K562 (cell line): ENCODE results near the gene PPP1R36. TPM values are rescaled to one million over a fixed set of nuclear protein-coding genes. Genes with fewer than 3 reads are reported as not detected.
A peak's percentile ranks its signal among the peaks of the same experiment; 100 is the strongest.

Experiments used
- BHLHE40 ChIP-seq: IDR thresholded peaks from 2 replicates; pipeline ENCODE4 v1.6.1; 2011; ENCODE audit warnings: low read length, improper control_type of control experiment
- EHMT2 ChIP-seq: fragments of 450-650 bp; IDR thresholded peaks from 2 replicates; pipeline ENCODE4 v1.6.1; 2018; ENCODE audit warnings: antibody characterized with exemption
- ELF1 ChIP-seq: fragments of 200-800 bp; sonication (Bioruptor generic); IDR thresholded peaks from 2 replicates; pipeline ENCODE4 v1.6.1; 2016; ENCODE audit warnings: missing genetic modification characterization, missing compliant biosample characterization
- EP400 ChIP-seq: fragments of 450-650 bp; IDR thresholded peaks from 2 replicates; pipeline ENCODE4 v1.6.1; 2017; ENCODE audit warnings: antibody characterized with exemption, mild to moderate bottlenecking, moderate library complexity
- POLR2G ChIP-seq: fragments of 200-400 bp; formaldehyde crosslinking; IDR thresholded peaks from 2 replicates; pipeline ENCODE4 v1.6.1; 2017; ENCODE audit warnings: low read depth, mild to moderate bottlenecking, antibody characterized with exemption, low read length, moderate library complexity
- RBFOX2 ChIP-seq: fragments of 200-400 bp; formaldehyde crosslinking; IDR thresholded peaks from 2 replicates; pipeline ENCODE4 v1.6.1; 2017; ENCODE audit warnings: low read depth, mild to moderate bottlenecking, low read length, moderate library complexity
- SMARCE1 ChIP-seq: fragments of 450-650 bp; IDR thresholded peaks from 2 replicates; pipeline ENCODE4 v1.7.1; 2016; ENCODE audit warnings: mild to moderate bottlenecking
- TAF9B ChIP-seq: fragments of 450-650 bp; IDR thresholded peaks from 2 replicates; pipeline ENCODE4 v1.6.1; 2018; ENCODE audit warnings: mild to moderate bottlenecking; ENCODE audit not compliant: partially characterized antibody
- WHSC1 ChIP-seq: IDR thresholded peaks from one replicate; pipeline ENCODE4 v1.6.1; 2012; ENCODE audit warnings: low read length, control low read depth, inconsistent platforms
- ZBTB7A ChIP-seq: IDR thresholded peaks from 2 replicates; pipeline ENCODE4 v1.6.1; 2011; ENCODE audit warnings: low read depth, mild to moderate bottlenecking, low read length, moderate library complexity, borderline replicate concordance; ENCODE audit not compliant: control insufficient read depth
- polyA plus RNA-seq, 8 experiments: library from polyadenylated mRNA; depleted of rRNA in 4 of 8; stranded (reverse) in 5 of 8; unstranded in 3 of 8; fragments of >200 nt; fragmentation: Nextera tagmentation in 2 of 8; fragmentation: Illumina TruSeq in 1 of 8; extraction: Ambion mirVana in 2 of 8; extraction: Trizol in 1 of 8; gene quantifications; 2 replicates each; pipeline versions ENCODE4 v1.2.1 to v1.2.3, GENCODE V29; 2011 to 2014; ENCODE audit warnings: inconsistent platforms in 1 of 8, missing spikeins in 1 of 8
- total RNA-seq, 7 experiments: library from RNA; depleted of rRNA in 6 of 7; stranded (reverse); fragments of >200 nt in 6 of 7; fragmentation: Illumina TruSeq in 2 of 7; extraction: Trizol in 2 of 7; gene quantifications; 2 replicates each; pipeline versions ENCODE4 v1.2.1 to v1.2.3, GENCODE V29; 2011 to 2021; ENCODE audit warnings: low replicate concordance in 1 of 7
- TF ChIP-seq, protein P1 (sequence below): fragments of 200-800 bp; sonication (Bioruptor generic); IDR thresholded peaks from 2 replicates; pipeline ENCODE4 v1.6.1; 2017; ENCODE audit warnings: missing genetic modification characterization, missing compliant biosample characterization
- TF ChIP-seq, protein P2 (sequence below), 2 experiments: IDR thresholded peaks; 2 replicates each; pipeline ENCODE4 v1.6.1; 2012; ENCODE audit warnings: improper control_type of control experiment in 2 of 2, low read depth in 2 of 2, low read length in 2 of 2, borderline replicate concordance in 1 of 2
- TF ChIP-seq, protein P3 (sequence below): fragments of 450-650 bp; IDR thresholded peaks from 2 replicates; pipeline ENCODE4 v1.6.1; 2018; ENCODE audit not compliant: partially characterized antibody
- TF ChIP-seq, protein P4 (sequence below): IDR thresholded peaks from 2 replicates; pipeline ENCODE4 v1.6.1; 2011; ENCODE audit not compliant: insufficient read length; ENCODE audit errors: extremely low read depth
- TF ChIP-seq, protein P5 (sequence below): sonication (generic); formaldehyde crosslinking; IDR thresholded peaks from 2 replicates; pipeline ENCODE4 v1.9.0; 2022; ENCODE audit warnings: mild to moderate bottlenecking, missing genetic modification reagents
- TF ChIP-seq, protein P6 (sequence below): fragments of 250-450 bp; sonication (Bioruptor Pico); IDR thresholded peaks from 2 replicates; pipeline ENCODE4 v1.8.0; 2021; ENCODE audit warnings: moderate library complexity, mild to moderate bottlenecking, inconsistent platforms

PPP1R36 gene
- total and polyA plus RNA-seq, 9 of the 15 experiments (the other 6 are each of a cell fraction or from before 2014, with no cell fraction given) = 0.29 TPM; not detected in 8

DNA sequence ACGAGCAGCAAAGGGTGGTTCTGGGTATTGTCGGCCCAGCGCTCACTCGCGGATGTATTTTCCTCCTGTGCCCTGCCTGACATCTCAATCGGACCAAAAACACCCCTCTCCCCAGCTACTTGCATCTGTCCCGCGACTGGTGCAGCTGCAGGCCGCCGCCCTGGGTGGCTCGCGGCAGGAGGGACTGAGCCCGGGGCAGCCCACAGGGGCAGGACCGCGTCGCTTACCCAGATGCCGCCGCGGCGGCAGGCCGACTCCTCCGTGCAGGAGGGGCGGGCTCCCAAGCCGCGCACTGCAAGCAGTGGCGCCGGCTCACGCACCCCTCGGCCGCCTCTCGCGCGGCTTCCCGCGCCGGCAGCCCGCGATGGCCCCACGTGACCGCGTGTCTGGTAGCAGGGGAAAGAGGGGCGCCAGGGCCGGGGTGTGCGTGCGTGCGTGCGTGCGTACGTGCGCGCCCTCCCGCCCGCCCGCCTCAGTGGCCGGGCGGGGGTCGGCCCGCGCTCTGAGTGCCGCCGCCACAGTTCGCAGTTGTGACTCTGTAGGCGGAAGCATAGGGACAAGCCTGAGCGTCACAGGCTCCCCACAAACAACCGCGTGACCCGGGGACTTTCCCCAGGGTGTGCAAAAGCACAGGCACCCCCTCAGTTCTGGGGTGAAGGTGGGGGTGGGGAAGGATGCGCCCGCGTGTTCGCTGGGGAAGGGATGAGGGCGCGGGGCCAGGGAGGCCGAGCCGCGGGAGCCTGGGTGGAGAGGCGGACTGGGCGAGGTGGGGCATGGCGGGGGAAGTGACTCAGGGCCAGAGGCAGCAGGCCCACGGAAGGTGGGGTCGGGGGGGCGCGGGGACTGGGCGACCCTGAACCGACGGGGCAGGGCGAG, 46.1 kb upstream of the PPP1R36 start, which contains the start of gene ZBTB25 (continued):
- TF ChIP-seq EHMT2 (no peak), BHLHE40 (peak; percentile 76), ELF1 (tag) (0 out of 2 replicates have a peak, but pooled peaks have one; percentile 38), SMARCE1 (0 out of 2 replicates have a peak, but pooled peaks have one; percentile 20), TAF9B (peak; percentile 32), POLR2G (peak; percentile 83), WHSC1 (no peak), EP400 (peak; percentile 51), ZBTB7A (0 out of 2 replicates have a peak, but pooled peaks have one; percentile 36), RBFOX2 (peak; percentile 83)
- TF ChIP-seq, protein P1, sequence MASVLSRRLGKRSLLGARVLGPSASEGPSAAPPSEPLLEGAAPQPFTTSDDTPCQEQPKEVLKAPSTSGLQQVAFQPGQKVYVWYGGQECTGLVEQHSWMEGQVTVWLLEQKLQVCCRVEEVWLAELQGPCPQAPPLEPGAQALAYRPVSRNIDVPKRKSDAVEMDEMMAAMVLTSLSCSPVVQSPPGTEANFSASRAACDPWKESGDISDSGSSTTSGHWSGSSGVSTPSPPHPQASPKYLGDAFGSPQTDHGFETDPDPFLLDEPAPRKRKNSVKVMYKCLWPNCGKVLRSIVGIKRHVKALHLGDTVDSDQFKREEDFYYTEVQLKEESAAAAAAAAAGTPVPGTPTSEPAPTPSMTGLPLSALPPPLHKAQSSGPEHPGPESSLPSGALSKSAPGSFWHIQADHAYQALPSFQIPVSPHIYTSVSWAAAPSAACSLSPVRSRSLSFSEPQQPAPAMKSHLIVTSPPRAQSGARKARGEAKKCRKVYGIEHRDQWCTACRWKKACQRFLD (CRISPR knock-in tag) = peak; percentile 85
- TF ChIP-seq, protein P2, sequence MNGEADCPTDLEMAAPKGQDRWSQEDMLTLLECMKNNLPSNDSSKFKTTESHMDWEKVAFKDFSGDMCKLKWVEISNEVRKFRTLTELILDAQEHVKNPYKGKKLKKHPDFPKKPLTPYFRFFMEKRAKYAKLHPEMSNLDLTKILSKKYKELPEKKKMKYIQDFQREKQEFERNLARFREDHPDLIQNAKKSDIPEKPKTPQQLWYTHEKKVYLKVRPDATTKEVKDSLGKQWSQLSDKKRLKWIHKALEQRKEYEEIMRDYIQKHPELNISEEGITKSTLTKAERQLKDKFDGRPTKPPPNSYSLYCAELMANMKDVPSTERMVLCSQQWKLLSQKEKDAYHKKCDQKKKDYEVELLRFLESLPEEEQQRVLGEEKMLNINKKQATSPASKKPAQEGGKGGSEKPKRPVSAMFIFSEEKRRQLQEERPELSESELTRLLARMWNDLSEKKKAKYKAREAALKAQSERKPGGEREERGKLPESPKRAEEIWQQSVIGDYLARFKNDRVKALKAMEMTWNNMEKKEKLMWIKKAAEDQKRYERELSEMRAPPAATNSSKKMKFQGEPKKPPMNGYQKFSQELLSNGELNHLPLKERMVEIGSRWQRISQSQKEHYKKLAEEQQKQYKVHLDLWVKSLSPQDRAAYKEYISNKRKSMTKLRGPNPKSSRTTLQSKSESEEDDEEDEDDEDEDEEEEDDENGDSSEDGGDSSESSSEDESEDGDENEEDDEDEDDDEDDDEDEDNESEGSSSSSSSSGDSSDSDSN (IDR thresholded peaks at IDR 0.05; ENCODE audit: borderline replicate concordance in 1 of 2, low read depth in 2 of 2, low read length in 2 of 2) = peak in 1 of 2 experiments; percentile 15; a peak in 1 of 4 replicates
- TF ChIP-seq, protein P3, sequence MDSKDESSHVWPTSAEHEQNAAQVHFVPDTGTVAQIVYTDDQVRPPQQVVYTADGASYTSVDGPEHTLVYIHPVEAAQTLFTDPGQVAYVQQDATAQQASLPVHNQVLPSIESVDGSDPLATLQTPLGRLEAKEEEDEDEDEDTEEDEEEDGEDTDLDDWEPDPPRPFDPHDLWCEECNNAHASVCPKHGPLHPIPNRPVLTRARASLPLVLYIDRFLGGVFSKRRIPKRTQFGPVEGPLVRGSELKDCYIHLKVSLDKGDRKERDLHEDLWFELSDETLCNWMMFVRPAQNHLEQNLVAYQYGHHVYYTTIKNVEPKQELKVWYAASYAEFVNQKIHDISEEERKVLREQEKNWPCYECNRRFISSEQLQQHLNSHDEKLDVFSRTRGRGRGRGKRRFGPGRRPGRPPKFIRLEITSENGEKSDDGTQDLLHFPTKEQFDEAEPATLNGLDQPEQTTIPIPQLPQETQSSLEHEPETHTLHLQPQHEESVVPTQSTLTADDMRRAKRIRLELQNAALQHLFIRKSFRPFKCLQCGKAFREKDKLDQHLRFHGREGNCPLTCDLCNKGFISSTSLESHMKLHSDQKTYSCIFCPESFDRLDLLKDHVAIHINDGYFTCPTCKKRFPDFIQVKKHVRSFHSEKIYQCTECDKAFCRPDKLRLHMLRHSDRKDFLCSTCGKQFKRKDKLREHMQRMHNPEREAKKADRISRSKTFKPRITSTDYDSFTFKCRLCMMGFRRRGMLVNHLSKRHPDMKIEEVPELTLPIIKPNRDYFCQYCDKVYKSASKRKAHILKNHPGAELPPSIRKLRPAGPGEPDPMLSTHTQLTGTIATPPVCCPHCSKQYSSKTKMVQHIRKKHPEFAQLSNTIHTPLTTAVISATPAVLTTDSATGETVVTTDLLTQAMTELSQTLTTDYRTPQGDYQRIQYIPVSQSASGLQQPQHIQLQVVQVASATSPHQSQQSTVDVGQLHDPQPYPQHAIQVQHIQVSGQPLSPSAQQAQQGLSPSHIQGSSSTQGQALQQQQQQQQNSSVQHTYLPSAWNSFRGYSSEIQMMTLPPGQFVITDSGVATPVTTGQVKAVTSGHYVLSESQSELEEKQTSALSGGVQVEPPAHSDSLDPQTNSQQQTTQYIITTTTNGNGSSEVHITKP = peak; percentile 47
- TF ChIP-seq, protein P4, sequence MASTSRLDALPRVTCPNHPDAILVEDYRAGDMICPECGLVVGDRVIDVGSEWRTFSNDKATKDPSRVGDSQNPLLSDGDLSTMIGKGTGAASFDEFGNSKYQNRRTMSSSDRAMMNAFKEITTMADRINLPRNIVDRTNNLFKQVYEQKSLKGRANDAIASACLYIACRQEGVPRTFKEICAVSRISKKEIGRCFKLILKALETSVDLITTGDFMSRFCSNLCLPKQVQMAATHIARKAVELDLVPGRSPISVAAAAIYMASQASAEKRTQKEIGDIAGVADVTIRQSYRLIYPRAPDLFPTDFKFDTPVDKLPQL = no peak
- TF ChIP-seq, protein P5, sequence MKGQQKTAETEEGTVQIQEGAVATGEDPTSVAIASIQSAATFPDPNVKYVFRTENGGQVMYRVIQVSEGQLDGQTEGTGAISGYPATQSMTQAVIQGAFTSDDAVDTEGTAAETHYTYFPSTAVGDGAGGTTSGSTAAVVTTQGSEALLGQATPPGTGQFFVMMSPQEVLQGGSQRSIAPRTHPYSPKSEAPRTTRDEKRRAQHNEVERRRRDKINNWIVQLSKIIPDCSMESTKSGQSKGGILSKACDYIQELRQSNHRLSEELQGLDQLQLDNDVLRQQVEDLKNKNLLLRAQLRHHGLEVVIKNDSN (CRISPR knock-in tag) = peak; percentile 89
- TF ChIP-seq, protein P6, sequence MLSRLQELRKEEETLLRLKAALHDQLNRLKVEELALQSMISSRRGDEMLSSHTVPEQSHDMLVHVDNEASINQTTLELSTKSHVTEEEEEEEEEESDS (CRISPR knock-in tag) = no peak
